Endometrial microvascular endothelial cells (primary cell): ENCODE data around the gene CCDC78. TPM values are rescaled to one million over a fixed set of nuclear protein-coding genes. Genes with fewer than 3 reads are reported as not detected.
"Not testable (repeated sequence)": the region's sequence is repeated elsewhere in the genome, so short reads cannot be mapped to it uniquely, and the experiment has no call there.

Experiments
- in situ Hi-C: cut with HindIII; loops from 2 replicates; pipeline ENCODE4 v1.10.0; 2017; ENCODE audit warnings: low sequenced_read_pairs, low pct_unique_long_range_greater_than_20kb; ENCODE audit errors: inconsistent ontology term
- total RNA-seq: library from RNA; depleted of rRNA; stranded (reverse); fragments of >200 nt; gene quantifications from one replicate; pipeline ENCODE4 v1.2.3, GENCODE V29; 2015; ENCODE audit errors: inconsistent ontology term

Gene CCDC78
- total RNA-seq, 1 donor from 2014 or later: not detected

GRCh38 chr16:704552-705380 lies 21.5 kb downstream of the CCDC78 start:
- in situ Hi-C loops: no loop called here

GRCh38 chr16:704047-704446 lies 22.2 kb downstream of the CCDC78 start:
- in situ Hi-C loops: no loop called here

GRCh38 chr16:703406-703805 lies 22.8 kb downstream of the CCDC78 start:
- in situ Hi-C loops: no loop called here

- in situ Hi-C loops: no loop called here
Measured at GRCh38 chr16:702341-702740, 23.9 kb downstream of the CCDC78 start.

- in situ Hi-C loops: no loop called here
Measured at GRCh38 chr16:700684-701584, 25.3 kb downstream of the CCDC78 start.

GRCh38 chr16:698911-699671 lies 27.2 kb downstream of the CCDC78 start:
- in situ Hi-C loops: no loop called here

- in situ Hi-C loops: no loop called here
Measured at GRCh38 chr16:695355-696089, 30.7 kb downstream of the CCDC78 start.

GRCh38 chr16:694863-695354 lies 31.3 kb downstream of the CCDC78 start:
- in situ Hi-C loops: no loop called here

GRCh38 chr16:694187-694862 lies 31.9 kb downstream of the CCDC78 start:
- in situ Hi-C loops: no loop called here

- in situ Hi-C loops: no loop called here
Measured at GRCh38 chr16:693766-694165, 32.5 kb downstream of the CCDC78 start.

GRCh38 chr16:693364-693763 lies 32.9 kb downstream of the CCDC78 start:
- in situ Hi-C loops: no loop called here

- in situ Hi-C loops: no loop called here
Measured at GRCh38 chr16:692356-693108, 33.7 kb downstream of the CCDC78 start.

- in situ Hi-C loops: not testable (repeated sequence)
Measured at GRCh38 chr16:691242-691641, 35.0 kb downstream of the CCDC78 start.

- in situ Hi-C loops: no loop called here
Measured at GRCh38 chr16:689175-689897, 36.9 kb downstream of the CCDC78 start.

- in situ Hi-C loops: no loop called here
Measured at GRCh38 chr16:687499-687898, 38.7 kb downstream of the CCDC78 start.

GRCh38 chr16:686459-687260 lies 39.6 kb downstream of the CCDC78 start:
- in situ Hi-C loops: no loop called here
